Stimulated activated naive CD8-positive, alpha-beta T cell treated with anti-CD3 and anti-CD28 coated beads, Interleukin-15, Interleukin-2, amounts not matched to agents 100 ng/mL and 50 ng/mL, for 24 hours (primary cell): Measurements from ENCODE around the gene LRRN4CL.
"Not testable (repeated sequence)": the region's sequence is repeated elsewhere in the genome, so short reads cannot be mapped to it uniquely, and the experiment has no call there.

ENCODE experiments used
- H3K27ac Mint-ChIP-seq: one replicate; pipeline ENCODE4 v1.8.0; 2021; ENCODE audit warnings: mild to moderate bottlenecking, mixed read lengths
- H3K27me3 Mint-ChIP-seq: one replicate; pipeline ENCODE4 v1.8.0; 2021; ENCODE audit warnings: mixed read lengths
- H3K36me3 Mint-ChIP-seq: one replicate; pipeline ENCODE4 v1.8.0; 2021; ENCODE audit warnings: low read depth, mixed read lengths
- H3K4me1 Mint-ChIP-seq: one replicate; pipeline ENCODE4 v1.8.0; 2021; ENCODE audit warnings: low read depth, mixed read lengths
- H3K4me3 Mint-ChIP-seq: one replicate; pipeline ENCODE4 v1.8.0; 2021; ENCODE audit warnings: mild to moderate bottlenecking, mixed read lengths
- H3K9me3 Mint-ChIP-seq: one replicate; pipeline ENCODE4 v1.8.0; 2021; ENCODE audit warnings: mixed read lengths

The LRRN4CL gene

GRCh38 chr11:62703921-62704320, 14.6 kb upstream of the LRRN4CL start:
- H3K36me3 Mint-ChIP-seq: peaks cover 37% of the 10 kb centered on the region
- not testable (repeated sequence) for H3K27ac Mint-ChIP-seq, H3K9me3 Mint-ChIP-seq, H3K4me3 Mint-ChIP-seq, H3K27me3 Mint-ChIP-seq
- peaks cover 36% of the 10 kb centered on the region for H3K4me1 Mint-ChIP-seq

- no peak overlapping the region for H3K27ac Mint-ChIP-seq
These were observed 12.9 kb upstream of the LRRN4CL start for GRCh38 chr11:62702246-62702645.

GRCh38 chr11:62694455-62695167, 5.3 kb upstream of the LRRN4CL start:
- H3K36me3 Mint-ChIP-seq: peaks cover 23% of the 10 kb centered on the region
- H3K4me3 Mint-ChIP-seq: no peak overlapping the region
- H3K9me3 Mint-ChIP-seq: no peaks in the 10 kb centered on the region
- peaks cover 7% of the 10 kb centered on the region for H3K4me1 Mint-ChIP-seq
- no peak overlapping the region for H3K27ac Mint-ChIP-seq
- H3K27me3 Mint-ChIP-seq: no peaks in the 10 kb centered on the region

More at GRCh38 chr11:62702246-62702645, 12.9 kb upstream of the LRRN4CL start:
- H3K4me3 Mint-ChIP-seq: no peak overlapping the region
- no peaks in the 10 kb centered on the region for H3K9me3 Mint-ChIP-seq
- H3K4me1 Mint-ChIP-seq: peaks cover 20% of the 10 kb centered on the region
- H3K36me3 Mint-ChIP-seq: peaks cover 31% of the 10 kb centered on the region
- H3K27me3 Mint-ChIP-seq: no peaks in the 10 kb centered on the region

GRCh38 chr11:62693624-62694023, 4.3 kb upstream of the LRRN4CL start:
- not testable (repeated sequence) for H3K9me3 Mint-ChIP-seq, H3K4me3 Mint-ChIP-seq, H3K27me3 Mint-ChIP-seq, H3K27ac Mint-ChIP-seq, H3K4me1 Mint-ChIP-seq
- peaks cover 24% of the 10 kb centered on the region for H3K36me3 Mint-ChIP-seq

GRCh38 chr11:62688491-62688890, 839 bp downstream of the LRRN4CL start:
- Mint-ChIP-seq H3K9me3 (no peaks in the 10 kb centered on the region), H3K4me1 (no peaks in the 10 kb centered on the region), H3K36me3 (peaks cover 23% of the 10 kb centered on the region), H3K4me3 (no peak overlapping the region), H3K27me3 (peaks cover 9% of the 10 kb centered on the region), H3K27ac (no peak overlapping the region)

- H3K27me3 Mint-ChIP-seq: peaks cover 9% of the 10 kb centered on the region
- H3K36me3 Mint-ChIP-seq: peaks cover 20% of the 10 kb centered on the region
- no peak overlapping the region for H3K27ac Mint-ChIP-seq
- H3K9me3 Mint-ChIP-seq: no peaks in the 10 kb centered on the region
- no peaks in the 10 kb centered on the region for H3K4me1 Mint-ChIP-seq
- H3K4me3 Mint-ChIP-seq: no peak overlapping the region
These were observed 1.6 kb downstream of the LRRN4CL start for GRCh38 chr11:62687508-62688396.

- no peaks in the 10 kb centered on the region for H3K9me3 Mint-ChIP-seq
- H3K27ac Mint-ChIP-seq: no peak overlapping the region
- H3K27me3 Mint-ChIP-seq: peaks cover 5% of the 10 kb centered on the region
- H3K4me1 Mint-ChIP-seq: peaks cover 22% of the 10 kb centered on the region
- H3K4me3 Mint-ChIP-seq: no peak overlapping the region
- H3K36me3 Mint-ChIP-seq: peaks cover 6% of the 10 kb centered on the region
These were observed 6.8 kb downstream of the LRRN4CL start for GRCh38 chr11:62682518-62682917.

GRCh38 chr11:62680825-62681240, 8.5 kb downstream of the LRRN4CL start:
- Mint-ChIP-seq H3K4me1 (peaks cover 29% of the 10 kb centered on the region), H3K27me3 (no peaks in the 10 kb centered on the region)

GRCh38 chr11:62678770-62679696, 10.3 kb downstream of the LRRN4CL start, which contains the start of gene UBXN1:
TSS of gene UBXN1 (minus strand) at chr11:62679073. CDS start at chr11:62678923, 150 bp downstream.
- H3K9me3 Mint-ChIP-seq: no peaks in the 10 kb centered on the region
- peak within 1 kb of the TSS; percentile 92 for H3K27ac Mint-ChIP-seq
- peaks cover 33% of the 10 kb centered on the region for H3K4me1 Mint-ChIP-seq
- peaks cover 25% of the 10 kb centered on the region for H3K36me3 Mint-ChIP-seq
- H3K27me3 Mint-ChIP-seq: no peaks in the 10 kb centered on the region
- peak within 1 kb of the TSS; percentile 88 for H3K4me3 Mint-ChIP-seq

More at GRCh38 chr11:62680825-62681240, 8.5 kb downstream of the LRRN4CL start:
- Mint-ChIP-seq H3K9me3 (no peaks in the 10 kb centered on the region), H3K36me3 (peaks cover 17% of the 10 kb centered on the region), H3K4me3 (no peak overlapping the region), H3K27ac (peak overlapping the region; percentile 51)

- Mint-ChIP-seq H3K4me3 (peak overlapping the region; percentile 88), H3K36me3 (peaks cover 25% of the 10 kb centered on the region), H3K27me3 (no peaks in the 10 kb centered on the region), H3K4me1 (peaks cover 38% of the 10 kb centered on the region), H3K9me3 (no peaks in the 10 kb centered on the region), H3K27ac (peak overlapping the region; percentile 92)
These were observed 10.9 kb downstream of the LRRN4CL start for GRCh38 chr11:62678433-62678769.

- H3K36me3 Mint-ChIP-seq: peaks cover 25% of the 10 kb centered on the region
- no peaks in the 10 kb centered on the region for H3K9me3 Mint-ChIP-seq
- peak overlapping the region; percentile 92 for H3K27ac Mint-ChIP-seq
- no peaks in the 10 kb centered on the region for H3K27me3 Mint-ChIP-seq
- peaks cover 45% of the 10 kb centered on the region for H3K4me1 Mint-ChIP-seq
- peak overlapping the region; percentile 88 for H3K4me3 Mint-ChIP-seq
These were observed 11.6 kb downstream of the LRRN4CL start for GRCh38 chr11:62677714-62678113.

- H3K36me3 Mint-ChIP-seq: peaks cover 26% of the 10 kb centered on the region
- peak overlapping the region; percentile 67 for H3K27ac Mint-ChIP-seq
- peaks cover 50% of the 10 kb centered on the region for H3K4me1 Mint-ChIP-seq
- peak overlapping the region; percentile 88 for H3K4me3 Mint-ChIP-seq
- no peaks in the 10 kb centered on the region for H3K9me3 Mint-ChIP-seq
- H3K27me3 Mint-ChIP-seq: no peaks in the 10 kb centered on the region
These were observed 12.2 kb downstream of the LRRN4CL start for GRCh38 chr11:62677156-62677555.

- H3K4me3 Mint-ChIP-seq: peak overlapping the region; percentile 88
- peak overlapping the region; percentile 67 for H3K27ac Mint-ChIP-seq
- peaks cover 51% of the 10 kb centered on the region for H3K4me1 Mint-ChIP-seq
- H3K9me3 Mint-ChIP-seq: no peaks in the 10 kb centered on the region
- H3K36me3 Mint-ChIP-seq: peaks cover 31% of the 10 kb centered on the region
- no peaks in the 10 kb centered on the region for H3K27me3 Mint-ChIP-seq
These were observed 12.6 kb downstream of the LRRN4CL start for GRCh38 chr11:62676698-62677097.

GRCh38 chr11:62675415-62675814, 13.9 kb downstream of the LRRN4CL start:
- H3K4me3 Mint-ChIP-seq, H3K9me3 Mint-ChIP-seq, H3K27ac Mint-ChIP-seq, H3K27me3 Mint-ChIP-seq: not testable (repeated sequence)
- Mint-ChIP-seq H3K36me3 (peaks cover 43% of the 10 kb centered on the region), H3K4me1 (peaks cover 52% of the 10 kb centered on the region)
